Mesodermal cell (in vitro differentiated cells): ENCODE data around the gene ENTREP3.
"Not testable (repeated sequence)": the region's sequence is repeated elsewhere in the genome, so short reads cannot be mapped to it uniquely, and the experiment has no call there.

Experiments
- H3K27ac ChIP-seq: 2 replicates; pipeline ENCODE4 v1.7.0; 2013; ENCODE audit warnings: mild to moderate bottlenecking, low read depth, low read length, moderate library complexity; ENCODE audit not compliant: severe bottlenecking
- H3K36me3 ChIP-seq: 2 replicates; pipeline ENCODE4 v1.7.1; 2013; ENCODE audit warnings: mild to moderate bottlenecking, low read length, moderate library complexity; ENCODE audit not compliant: control insufficient read depth, insufficient read depth
- H3K4me1 ChIP-seq: one replicate; pipeline ENCODE4 v1.7.1; 2013; ENCODE audit warnings: mild to moderate bottlenecking, low read length; ENCODE audit not compliant: insufficient read depth, control insufficient read depth, poor library complexity, severe bottlenecking
- H3K4me3 ChIP-seq: 2 replicates; pipeline ENCODE4 v1.7.0; 2013; ENCODE audit warnings: low read length, control low read depth, mild to moderate bottlenecking; ENCODE audit not compliant: insufficient read depth, poor library complexity, severe bottlenecking; ENCODE audit errors: extremely low read depth
- H3K9me3 ChIP-seq: 2 replicates; pipeline ENCODE4 v1.7.1; 2013; ENCODE audit warnings: mild to moderate bottlenecking, low read length, moderate library complexity; ENCODE audit not compliant: control insufficient read depth
- WGBS, 2 experiments: methylation state at CpG; one replicate each; pipeline ENCODE4 v1.1.5; 2013; ENCODE audit warnings: missing lambda C conversion rate in 2 of 2; ENCODE audit not compliant: insufficient coverage in 2 of 2; 5-methylcytosine and 5-hydroxymethylcytosine counted together

The ENTREP3 gene

GRCh38 chr1:155293086-155293749 lies 37.9 kb upstream of the ENTREP3 start:
- H3K27ac ChIP-seq: no peak overlapping the region
- no peaks in the 10 kb centered on the region for H3K9me3 ChIP-seq
- no peaks in the 10 kb centered on the region for H3K36me3 ChIP-seq
- no peaks in the 10 kb centered on the region for H3K4me1 ChIP-seq
- no peak overlapping the region for H3K4me3 ChIP-seq
- 92 to 95% methylated on average over 17 of the region's 17 CpGs for WGBS, 2 experiments

DNA sequence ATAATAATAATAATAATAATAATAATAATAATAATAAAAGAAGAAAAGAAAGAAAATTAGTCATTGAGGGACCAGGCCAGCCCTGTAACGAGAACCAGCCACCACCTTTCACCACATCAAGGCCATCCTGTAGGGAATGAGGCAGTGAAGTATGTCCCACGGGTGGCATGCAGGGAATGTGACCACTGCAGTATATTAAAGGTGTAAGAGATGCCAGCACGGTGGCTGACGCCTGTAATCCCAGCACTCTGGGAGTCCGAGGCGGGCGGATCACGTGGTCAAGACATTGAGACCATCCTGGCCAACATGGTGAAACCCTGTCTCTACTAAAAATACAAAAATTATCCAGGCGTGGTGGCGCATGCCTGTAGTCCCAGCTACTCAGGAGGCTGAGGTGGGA lies 35.7 kb upstream of the ENTREP3 start:
- not testable (repeated sequence) for H3K9me3 ChIP-seq, H3K4me3 ChIP-seq, H3K27ac ChIP-seq, H3K36me3 ChIP-seq, H3K4me1 ChIP-seq
- WGBS, 2 experiments: 81 to 93% methylated on average over 7 to 9 of the region's 10 CpGs

- Histone ChIP-seq H3K27ac (no peak overlapping the region), H3K36me3 (peaks cover 4% of the 10 kb centered on the region), H3K4me3 (no peak overlapping the region), H3K4me1 (no peaks in the 10 kb centered on the region), H3K9me3 (no peaks in the 10 kb centered on the region)
- WGBS, 2 experiments: 90% methylated on average over 14 to 15 of the region's 21 CpGs
Measured at GRCh38 chr1:155287987-155288543, 32.8 kb upstream of the ENTREP3 start.

DNA sequence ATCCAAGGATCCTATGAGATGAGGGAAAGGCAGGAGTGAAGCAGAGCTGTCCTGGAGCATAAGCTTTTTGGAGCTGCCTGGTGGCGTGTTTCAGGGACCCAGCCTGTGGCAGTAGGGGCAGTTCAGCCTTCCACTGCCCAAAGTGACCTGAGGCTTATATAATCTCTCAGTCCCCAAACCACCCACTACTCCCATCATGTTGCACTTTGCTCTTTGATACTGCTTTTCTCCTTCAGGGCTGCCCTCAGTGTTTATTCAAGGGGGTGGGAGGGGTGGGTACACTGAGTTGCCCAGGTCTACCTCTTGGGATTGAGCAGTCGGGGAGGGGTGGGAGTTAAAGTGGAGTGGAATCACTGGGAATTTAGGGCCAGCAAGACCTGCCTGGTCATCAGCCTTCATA lies 31.3 kb upstream of the ENTREP3 start:
- H3K36me3 ChIP-seq: peaks cover 4% of the 10 kb centered on the region
- WGBS, 2 experiments: 94 to 100% methylated on average over 2 of the region's 2 CpGs
- H3K4me1 ChIP-seq: no peaks in the 10 kb centered on the region
- no peak overlapping the region for H3K27ac ChIP-seq
- no peaks in the 10 kb centered on the region for H3K9me3 ChIP-seq
- no peak overlapping the region for H3K4me3 ChIP-seq

DNA sequence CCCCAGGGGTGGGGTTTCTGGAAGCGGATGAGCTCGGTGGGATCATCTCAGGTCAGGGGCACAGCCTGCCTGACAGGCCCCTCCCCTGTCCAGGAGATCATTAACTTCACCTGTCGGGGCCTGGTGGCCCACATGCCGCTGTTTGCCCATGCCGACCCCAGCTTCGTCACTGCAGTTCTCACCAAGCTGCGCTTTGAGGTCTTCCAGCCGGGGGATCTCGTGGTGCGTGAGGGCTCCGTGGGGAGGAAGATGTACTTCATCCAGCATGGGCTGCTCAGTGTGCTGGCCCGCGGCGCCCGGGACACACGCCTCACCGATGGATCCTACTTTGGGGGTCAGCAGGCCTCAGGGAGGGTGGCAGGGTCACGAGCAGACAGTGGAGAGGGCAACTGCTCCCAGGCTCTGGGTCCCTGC lies 30.4 kb upstream of the ENTREP3 start:
- WGBS, 2 experiments: 93 to 94% methylated on average over 16 to 18 of the region's 18 CpGs
- H3K4me1 ChIP-seq: no peaks in the 10 kb centered on the region
- no peaks in the 10 kb centered on the region for H3K9me3 ChIP-seq
- H3K4me3 ChIP-seq: no peak overlapping the region
- no peak overlapping the region for H3K27ac ChIP-seq
- peaks cover 4% of the 10 kb centered on the region for H3K36me3 ChIP-seq

DNA sequence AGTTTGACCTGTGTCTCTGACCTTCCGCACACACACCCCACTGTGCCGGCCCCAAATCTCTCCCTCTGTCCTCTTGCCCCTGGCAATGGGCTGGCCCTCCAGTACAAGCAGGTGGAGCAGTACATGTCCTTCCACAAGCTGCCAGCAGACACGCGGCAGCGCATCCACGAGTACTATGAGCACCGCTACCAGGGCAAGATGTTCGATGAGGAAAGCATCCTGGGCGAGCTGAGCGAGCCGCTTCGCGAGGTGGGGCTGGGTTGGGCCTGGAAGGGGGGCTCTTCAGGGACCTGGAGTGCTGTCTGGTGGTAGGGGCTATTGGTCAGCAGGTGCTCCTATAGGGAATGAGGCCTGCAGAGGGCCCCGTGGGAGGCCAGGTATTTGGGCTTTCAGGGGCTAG lies 29.8 kb upstream of the ENTREP3 start:
- Histone ChIP-seq H3K36me3 (peaks cover 4% of the 10 kb centered on the region), H3K4me1 (no peaks in the 10 kb centered on the region), H3K4me3 (no peak overlapping the region), H3K27ac (no peak overlapping the region), H3K9me3 (no peaks in the 10 kb centered on the region)
- 93 to 96% methylated on average over 10 to 13 of the region's 14 CpGs for WGBS, 2 experiments

- Histone ChIP-seq H3K4me1 (no peaks in the 10 kb centered on the region), H3K4me3 (no peak overlapping the region), H3K36me3 (peaks cover 4% of the 10 kb centered on the region), H3K27ac (no peak overlapping the region), H3K9me3 (no peaks in the 10 kb centered on the region)
- WGBS, 2 experiments: 93 to 96% methylated on average over 12 of the region's 12 CpGs
Measured at GRCh38 chr1:155284476-155284875, 29.2 kb upstream of the ENTREP3 start.

GRCh38 chr1:155282488-155283091 lies 27.3 kb upstream of the ENTREP3 start:
- 93 to 97% methylated on average over 17 to 22 of the region's 29 CpGs for WGBS, 2 experiments

GRCh38 chr1:155279268-155279667 lies 24.0 kb upstream of the ENTREP3 start:
- Histone ChIP-seq H3K36me3 (no peaks in the 10 kb centered on the region), H3K4me3 (no peak overlapping the region), H3K9me3 (no peaks in the 10 kb centered on the region), H3K27ac (no peak overlapping the region), H3K4me1 (peaks cover 3% of the 10 kb centered on the region)
- WGBS, 2 experiments: 50 to 89% methylated on average over 1 of the region's 2 CpGs

More at GRCh38 chr1:155282488-155283091, 27.3 kb upstream of the ENTREP3 start:
- no peaks in the 10 kb centered on the region for H3K9me3 ChIP-seq
- H3K36me3 ChIP-seq: peaks cover 4% of the 10 kb centered on the region
- H3K27ac ChIP-seq: no peak overlapping the region
- H3K4me3 ChIP-seq: no peak overlapping the region
- peaks cover 3% of the 10 kb centered on the region for H3K4me1 ChIP-seq

DNA sequence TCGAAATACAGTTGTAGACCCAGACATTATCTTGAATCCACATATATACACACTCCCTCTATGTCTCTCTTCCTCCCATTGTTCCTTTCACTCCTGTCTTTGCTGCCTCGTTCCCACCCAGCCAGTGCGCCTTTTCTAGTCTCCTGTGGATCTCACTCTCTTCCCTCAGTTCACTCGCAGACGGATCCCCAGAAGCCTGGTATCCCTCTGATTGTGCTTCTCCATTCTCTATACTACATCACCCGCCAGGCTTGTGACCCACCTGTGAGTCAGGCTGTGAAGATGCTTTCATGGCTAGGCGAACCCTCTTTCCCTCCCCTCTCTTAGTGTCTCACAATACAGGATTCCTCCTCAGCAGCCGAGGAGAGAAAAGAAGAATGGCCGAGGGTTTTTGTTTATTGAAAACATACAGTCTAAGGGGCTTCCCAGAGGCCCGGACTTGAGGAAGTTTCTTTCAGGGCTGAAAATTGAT lies 23.4 kb upstream of the ENTREP3 start:
- Histone ChIP-seq H3K4me1 (peaks cover 3% of the 10 kb centered on the region), H3K4me3 (peak overlapping the region; percentile 72), H3K36me3 (no peaks in the 10 kb centered on the region), H3K27ac (no peak overlapping the region), H3K9me3 (no peaks in the 10 kb centered on the region)
- 50 to 62% methylated on average over 9 to 10 of the region's 10 CpGs for WGBS, 2 experiments
